ENCODE measurements around the gene CYREN. TPM values are rescaled to one million over a fixed set of nuclear protein-coding genes. Genes with fewer than 3 reads are reported as not detected.

Gene CYREN
- total RNA-seq, 2 experiments from 2014 or later: 14.0 to 15.8 TPM

DNA sequence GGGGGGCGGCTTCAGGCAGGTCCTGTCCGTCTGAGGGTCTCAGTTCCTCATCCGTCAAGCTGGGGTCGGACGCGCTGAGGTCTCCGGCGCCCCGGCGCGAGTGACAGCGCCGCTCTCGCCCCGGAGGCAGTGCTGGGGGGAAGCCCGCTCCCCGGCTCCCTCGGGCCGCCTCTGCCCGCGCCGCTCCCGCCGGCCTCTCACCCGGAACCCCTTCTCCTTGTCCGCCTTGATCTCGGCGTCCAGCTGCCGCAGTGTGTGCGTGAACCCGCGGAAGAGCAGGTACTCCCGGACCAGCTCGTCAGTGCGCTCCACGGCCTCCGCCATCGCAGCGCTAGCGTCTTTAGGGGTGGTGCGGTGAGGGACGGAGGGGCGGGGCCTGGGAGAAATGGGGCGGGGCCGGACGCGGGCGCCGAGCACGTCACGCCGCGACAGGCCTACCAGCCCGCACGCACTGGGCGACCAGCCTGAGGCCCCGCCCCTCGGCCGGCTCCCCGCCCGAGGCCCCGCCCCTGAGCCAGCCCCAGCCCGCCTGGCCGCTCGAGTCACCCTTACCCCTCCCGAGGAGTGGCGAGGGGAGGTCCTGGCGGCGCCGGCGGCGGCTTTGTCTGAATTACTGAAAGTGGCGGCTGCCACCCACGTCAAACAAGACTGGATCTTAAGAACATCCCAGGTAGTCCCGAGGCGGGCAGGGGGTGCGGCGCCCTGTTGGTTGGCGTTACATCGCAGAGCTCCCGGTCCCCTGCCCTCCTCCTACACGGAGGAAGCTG is 40.9 kb upstream of the CYREN start, which contains the start of gene WDR91:
Gene WDR91 (minus strand): TSS at position 348 of the 767 bp plus-strand sequence. CDS start 24 bp downstream, at position 324.
- ATAC-seq (ENCODE audit: poor library complexity): peak; percentile 91
- H3K27ac Mint-ChIP-seq: peak within 1 kb of the TSS; percentile 92

DNA sequence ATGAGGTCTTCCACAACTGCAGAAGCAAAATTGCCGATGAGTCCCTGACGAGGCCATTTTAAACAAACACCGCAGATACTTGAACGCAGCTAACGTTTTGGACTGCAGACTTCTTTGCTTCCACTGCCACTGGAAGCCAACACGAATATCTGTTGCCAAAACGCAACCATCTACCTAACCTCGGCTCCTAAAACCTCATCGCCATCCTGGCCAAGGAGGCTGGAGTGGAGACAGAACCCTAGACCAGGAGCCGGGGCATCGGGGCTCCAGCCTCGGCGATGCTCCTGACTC is 40.3 kb upstream of the CYREN start:
- POLR2A ChIA-PET: interaction anchor here (0.6 to 4.0 kb wide), 16 partner anchors 9 to 778 kb away, joined by 3 to 49 read pairs (median 4); partner anchors contain the start of genes AGBL3, BPGM, CYREN and NUP205
- Mint-ChIP-seq H3K4me1 (ENCODE audit: low read depth) (peaks cover 47% of the 10 kb centered on the region), H3K36me3 (ENCODE audit: low read depth) (peaks cover 23% of the 10 kb centered on the region), H3K27me3 (no peaks in the 10 kb centered on the region), H3K27ac (peak overlapping the region; percentile 92), H3K9me3 (no peaks in the 10 kb centered on the region), H3K4me3 (peak overlapping the region; percentile 95)
- H3K4me3 ChIP-seq (ENCODE audit: low read length): peak overlapping the region; percentile 81
- intact Hi-C loops (cut with DNase I, micrococcal nuclease): loop anchor here (1.0 to 5.0 kb wide), 11 partner anchors 44 to 894 kb away; partner anchors contain the start of genes AGBL3 (in 2 of the 2), AKR1B1 (in 1 of the 2), BPGM (in 1 of the 2) and MTPN (in 1 of the 2)
- no peaks in the 10 kb centered on the region for H3K9me3 ChIP-seq (ENCODE audit: control insufficient read depth in 1 of 2, insufficient read depth in 1 of 2, low read length in 2 of 2)
- H3K27ac ChIP-seq (ENCODE audit: low read depth in 1 of 2, low read length in 2 of 2): peak overlapping the region; percentile 77
- no peaks in the 10 kb centered on the region for H3K27me3 ChIP-seq (ENCODE audit: control insufficient read depth in 1 of 2, insufficient read depth in 2 of 2, low read length in 2 of 2)
- peak; percentile 1 for ATAC-seq (ENCODE audit: poor library complexity)
- no peaks in the 10 kb centered on the region for H3K36me3 ChIP-seq (ENCODE audit: insufficient read depth, low read length)
- CTCF ChIA-PET: interaction anchor here (1.0 to 1.9 kb wide), 3 partner anchors 40 to 224 kb away, joined by 3 to 9 read pairs (median 6); partner anchors contain the start of genes AGBL3 and CYREN
- peaks cover 37% of the 10 kb centered on the region for H3K4me1 ChIP-seq (ENCODE audit: insufficient read depth, low read length)
- peak in 1 of 14 experiments; percentile 4 for DNase-seq
- TF ChIP-seq, protein P1, sequence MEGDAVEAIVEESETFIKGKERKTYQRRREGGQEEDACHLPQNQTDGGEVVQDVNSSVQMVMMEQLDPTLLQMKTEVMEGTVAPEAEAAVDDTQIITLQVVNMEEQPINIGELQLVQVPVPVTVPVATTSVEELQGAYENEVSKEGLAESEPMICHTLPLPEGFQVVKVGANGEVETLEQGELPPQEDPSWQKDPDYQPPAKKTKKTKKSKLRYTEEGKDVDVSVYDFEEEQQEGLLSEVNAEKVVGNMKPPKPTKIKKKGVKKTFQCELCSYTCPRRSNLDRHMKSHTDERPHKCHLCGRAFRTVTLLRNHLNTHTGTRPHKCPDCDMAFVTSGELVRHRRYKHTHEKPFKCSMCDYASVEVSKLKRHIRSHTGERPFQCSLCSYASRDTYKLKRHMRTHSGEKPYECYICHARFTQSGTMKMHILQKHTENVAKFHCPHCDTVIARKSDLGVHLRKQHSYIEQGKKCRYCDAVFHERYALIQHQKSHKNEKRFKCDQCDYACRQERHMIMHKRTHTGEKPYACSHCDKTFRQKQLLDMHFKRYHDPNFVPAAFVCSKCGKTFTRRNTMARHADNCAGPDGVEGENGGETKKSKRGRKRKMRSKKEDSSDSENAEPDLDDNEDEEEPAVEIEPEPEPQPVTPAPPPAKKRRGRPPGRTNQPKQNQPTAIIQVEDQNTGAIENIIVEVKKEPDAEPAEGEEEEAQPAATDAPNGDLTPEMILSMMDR (IDR thresholded peaks at IDR 0.05): no peak

More for the DNA sequence above, 40.9 kb upstream of the CYREN start, which contains the start of gene WDR91:
- H3K4me3 ChIP-seq (ENCODE audit: low read length): peak within 1 kb of the TSS; percentile 95
- Mint-ChIP-seq H3K36me3 (ENCODE audit: low read depth) (peaks cover 19% of the 10 kb centered on the region), H3K4me3 (peak within 1 kb of the TSS; percentile 95), H3K9me3 (no peaks in the 10 kb centered on the region), H3K27me3 (no peaks in the 10 kb centered on the region), H3K4me1 (ENCODE audit: low read depth) (peaks cover 42% of the 10 kb centered on the region)
- TF ChIP-seq, protein P1 (IDR thresholded peaks at IDR 0.05): no peak
- peak within 1 kb of the TSS; percentile 77 for H3K27ac ChIP-seq (ENCODE audit: low read depth in 1 of 2, low read length in 2 of 2)
- DNase-seq: peak; percentile 92 to 98 (median 97)
- peaks cover 37% of the 10 kb centered on the region for H3K4me1 ChIP-seq (ENCODE audit: insufficient read depth, low read length)
- H3K9me3 ChIP-seq (ENCODE audit: control insufficient read depth in 1 of 2, insufficient read depth in 1 of 2, low read length in 2 of 2): no peaks in the 10 kb centered on the region
- ChIA-PET POLR2A (interaction anchor here (0.7 to 4.0 kb wide), 16 partner anchors 9 to 779 kb away, joined by 3 to 49 read pairs (median 4); partner anchors contain the start of genes AGBL3, BPGM, CYREN and NUP205), CTCF (interaction anchor here (1.0 to 1.9 kb wide), 3 partner anchors 41 to 225 kb away, joined by 3 to 9 read pairs (median 6); partner anchors contain the start of genes AGBL3 and CYREN)
- intact Hi-C loops (cut with DNase I, micrococcal nuclease): loop anchor here (1.0 to 5.0 kb wide), 11 partner anchors 44 to 894 kb away; partner anchors contain the start of genes AGBL3 (in 2 of the 2), AKR1B1 (in 1 of the 2), BPGM (in 1 of the 2) and MTPN (in 1 of the 2)
- no peaks in the 10 kb centered on the region for H3K36me3 ChIP-seq (ENCODE audit: insufficient read depth, low read length)
- no peaks in the 10 kb centered on the region for H3K27me3 ChIP-seq (ENCODE audit: control insufficient read depth in 1 of 2, insufficient read depth in 2 of 2, low read length in 2 of 2)

DNA sequence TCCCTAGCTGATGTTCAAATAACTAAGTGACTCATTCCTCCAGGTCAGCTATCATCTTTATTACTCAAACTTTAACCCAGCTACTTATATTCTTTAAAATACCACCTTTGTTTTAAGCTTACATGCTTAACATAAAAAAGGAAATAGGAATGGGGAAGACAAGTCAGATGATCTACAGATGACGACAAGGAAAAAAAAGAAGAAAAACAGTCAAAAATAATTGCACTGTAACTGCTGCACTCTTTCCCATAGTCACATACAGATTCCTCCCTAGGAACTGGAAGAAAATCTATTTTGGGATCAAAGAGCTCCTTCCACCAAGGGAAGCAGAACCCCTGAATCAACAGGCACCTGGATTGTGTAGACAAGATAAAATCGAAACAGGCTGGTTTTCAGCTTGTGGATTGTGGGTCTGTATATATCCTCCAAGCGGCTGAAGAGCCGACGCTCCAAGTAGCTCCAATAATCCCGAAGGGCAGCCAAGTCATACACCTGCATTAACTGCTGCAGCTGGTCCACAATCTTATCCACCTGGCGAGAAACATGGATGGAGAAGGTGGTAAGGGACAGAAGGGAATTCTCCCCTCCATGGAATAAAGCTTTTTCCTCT is 38.8 kb upstream of the CYREN start:
- Histone ChIP-seq H3K36me3 (ENCODE audit: insufficient read depth, low read length) (peaks cover 2% of the 10 kb centered on the region), H3K4me1 (ENCODE audit: insufficient read depth, low read length) (peaks cover 37% of the 10 kb centered on the region), H3K27me3 (ENCODE audit: control insufficient read depth in 1 of 2, insufficient read depth in 2 of 2, low read length in 2 of 2) (no peaks in the 10 kb centered on the region), H3K4me3 (ENCODE audit: low read length) (no peak overlapping the region), H3K9me3 (ENCODE audit: control insufficient read depth in 1 of 2, insufficient read depth in 1 of 2, low read length in 2 of 2) (no peaks in the 10 kb centered on the region), H3K27ac (ENCODE audit: low read depth in 1 of 2, low read length in 2 of 2) (no peak overlapping the region)
- ATAC-seq (ENCODE audit: poor library complexity) (no peak), DNase-seq (no peak)
- no peaks in the 10 kb centered on the region for H3K9me3 Mint-ChIP-seq
- POLR2A ChIA-PET: interaction anchor here (1.7 to 4.0 kb wide), 4 partner anchors 39 to 563 kb away, joined by 6 to 49 read pairs (median 30); partner anchors contain the start of genes AGBL3, BPGM, CYREN and TMEM140
- intact Hi-C loops (cut with DNase I, micrococcal nuclease): no loop called here
- H3K4me1 Mint-ChIP-seq (ENCODE audit: low read depth): peaks cover 56% of the 10 kb centered on the region
- TF ChIP-seq, protein P1 (IDR thresholded peaks at IDR 0.05): no peak
- no peaks in the 10 kb centered on the region for H3K27me3 Mint-ChIP-seq
- no peak overlapping the region for H3K27ac Mint-ChIP-seq
- H3K4me3 Mint-ChIP-seq: peak overlapping the region; percentile 62
- peaks cover 38% of the 10 kb centered on the region for H3K36me3 Mint-ChIP-seq (ENCODE audit: low read depth)
- CTCF ChIA-PET: no interaction called here

Measured in CD4-positive, alpha-beta T cell (primary cell).